OCI-LY1 (cell line): Measurements from ENCODE around the gene CCNE1.

Experiments
- EZH2 ChIP-seq: fragments of 200-600 bp; sonication (generic), shearing (Covaris generic); IDR thresholded peaks from 2 replicates; pipeline ENCODE4 v1.8.0; 2017; ENCODE audit warnings: borderline replicate concordance, mixed run types, mild to moderate bottlenecking, antibody characterized with exemption, low read length, moderate library complexity, mixed read lengths
- TF ChIP-seq, protein P1 (sequence below): fragments of 200-600 bp; sonication (generic), shearing (Covaris generic); IDR thresholded peaks from 2 replicates; pipeline ENCODE4 v1.5.1; 2017; ENCODE audit warnings: mild to moderate bottlenecking, antibody characterized with exemption, low read length, moderate library complexity, mixed read lengths

GRCh38 chr19:29858000-29858596 lies 46.3 kb downstream of the CCNE1 start:
- TF ChIP-seq, protein P1, sequence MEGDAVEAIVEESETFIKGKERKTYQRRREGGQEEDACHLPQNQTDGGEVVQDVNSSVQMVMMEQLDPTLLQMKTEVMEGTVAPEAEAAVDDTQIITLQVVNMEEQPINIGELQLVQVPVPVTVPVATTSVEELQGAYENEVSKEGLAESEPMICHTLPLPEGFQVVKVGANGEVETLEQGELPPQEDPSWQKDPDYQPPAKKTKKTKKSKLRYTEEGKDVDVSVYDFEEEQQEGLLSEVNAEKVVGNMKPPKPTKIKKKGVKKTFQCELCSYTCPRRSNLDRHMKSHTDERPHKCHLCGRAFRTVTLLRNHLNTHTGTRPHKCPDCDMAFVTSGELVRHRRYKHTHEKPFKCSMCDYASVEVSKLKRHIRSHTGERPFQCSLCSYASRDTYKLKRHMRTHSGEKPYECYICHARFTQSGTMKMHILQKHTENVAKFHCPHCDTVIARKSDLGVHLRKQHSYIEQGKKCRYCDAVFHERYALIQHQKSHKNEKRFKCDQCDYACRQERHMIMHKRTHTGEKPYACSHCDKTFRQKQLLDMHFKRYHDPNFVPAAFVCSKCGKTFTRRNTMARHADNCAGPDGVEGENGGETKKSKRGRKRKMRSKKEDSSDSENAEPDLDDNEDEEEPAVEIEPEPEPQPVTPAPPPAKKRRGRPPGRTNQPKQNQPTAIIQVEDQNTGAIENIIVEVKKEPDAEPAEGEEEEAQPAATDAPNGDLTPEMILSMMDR = peak; percentile 70
- no peak for TF ChIP-seq EZH2
